DND-41 (cell line): ENCODE data around the gene NBEAL2.

Experiments
- EZH2 ChIP-seq: IDR thresholded peaks from 3 replicates; pipeline ENCODE4 v1.6.1; 2012; ENCODE audit warnings: borderline replicate concordance, low read depth, mild to moderate bottlenecking, moderate library complexity, low read length, inconsistent platforms; ENCODE audit not compliant: severe bottlenecking
- TF ChIP-seq, protein P1 (sequence below): IDR thresholded peaks from 2 replicates; pipeline ENCODE4 v1.5.1; 2012; ENCODE audit warnings: borderline replicate concordance, low read length, moderate library complexity, mild to moderate bottlenecking; ENCODE audit not compliant: poor library complexity, severe bottlenecking; ENCODE audit errors: extremely low read depth

DNA sequence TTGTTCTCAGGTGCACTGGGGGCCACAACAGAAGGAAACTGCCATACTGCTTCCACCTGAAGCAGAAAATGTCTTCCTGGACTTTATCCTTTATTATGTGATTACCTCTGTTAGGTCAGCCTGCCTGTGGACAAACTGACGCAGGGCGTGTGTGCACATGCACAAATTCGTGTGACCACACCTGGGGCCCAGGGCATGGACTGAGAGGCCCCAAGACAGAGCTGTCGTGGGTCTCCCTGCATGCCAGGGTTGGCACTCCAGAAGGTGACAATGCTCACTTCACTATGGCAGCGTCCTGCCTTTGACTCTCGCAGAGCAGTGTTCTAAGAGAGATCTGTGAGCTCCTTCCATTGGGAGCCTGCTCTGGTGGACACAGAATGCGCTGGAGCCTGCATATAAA, 37.4 kb upstream of the NBEAL2 start:
- TF ChIP-seq, protein P1, sequence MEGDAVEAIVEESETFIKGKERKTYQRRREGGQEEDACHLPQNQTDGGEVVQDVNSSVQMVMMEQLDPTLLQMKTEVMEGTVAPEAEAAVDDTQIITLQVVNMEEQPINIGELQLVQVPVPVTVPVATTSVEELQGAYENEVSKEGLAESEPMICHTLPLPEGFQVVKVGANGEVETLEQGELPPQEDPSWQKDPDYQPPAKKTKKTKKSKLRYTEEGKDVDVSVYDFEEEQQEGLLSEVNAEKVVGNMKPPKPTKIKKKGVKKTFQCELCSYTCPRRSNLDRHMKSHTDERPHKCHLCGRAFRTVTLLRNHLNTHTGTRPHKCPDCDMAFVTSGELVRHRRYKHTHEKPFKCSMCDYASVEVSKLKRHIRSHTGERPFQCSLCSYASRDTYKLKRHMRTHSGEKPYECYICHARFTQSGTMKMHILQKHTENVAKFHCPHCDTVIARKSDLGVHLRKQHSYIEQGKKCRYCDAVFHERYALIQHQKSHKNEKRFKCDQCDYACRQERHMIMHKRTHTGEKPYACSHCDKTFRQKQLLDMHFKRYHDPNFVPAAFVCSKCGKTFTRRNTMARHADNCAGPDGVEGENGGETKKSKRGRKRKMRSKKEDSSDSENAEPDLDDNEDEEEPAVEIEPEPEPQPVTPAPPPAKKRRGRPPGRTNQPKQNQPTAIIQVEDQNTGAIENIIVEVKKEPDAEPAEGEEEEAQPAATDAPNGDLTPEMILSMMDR = no peak
- no peak for TF ChIP-seq EZH2
